Measurements from ENCODE around the gene GSE1.
A peak's percentile ranks its signal among the peaks of the same experiment; 100 is the strongest.

Gene GSE1

GRCh38 chr16:85651629-85652430 lies 38.7 kb downstream of the GSE1 start:
- peak; percentile 39 for DNase-seq

GRCh38 chr16:85652431-85653221 lies 39.5 kb downstream of the GSE1 start:
- peak; percentile 66 for DNase-seq

GRCh38 chr16:85653290-85653891 lies 40.3 kb downstream of the GSE1 start:
- no peak for DNase-seq

- DNase-seq: no peak
These were observed 41.4 kb downstream of the GSE1 start for GRCh38 chr16:85654251-85655095.

- DNase-seq: no peak
These were observed 42.4 kb downstream of the GSE1 start for GRCh38 chr16:85655216-85656129.

- DNase-seq: no peak
These were observed 43.5 kb downstream of the GSE1 start for GRCh38 chr16:85656351-85657266.

- DNase-seq: no peak
These were observed 44.1 kb downstream of the GSE1 start for GRCh38 chr16:85657267-85657650.

- DNase-seq: no peak
These were observed 44.9 kb downstream of the GSE1 start for GRCh38 chr16:85657996-85658395.

- no peak for DNase-seq
These were observed 45.6 kb downstream of the GSE1 start for GRCh38 chr16:85658504-85659326.

- DNase-seq: no peak
These were observed 46.2 kb downstream of the GSE1 start for GRCh38 chr16:85659336-85659735.

- peak; percentile 28 for DNase-seq
These were observed 46.8 kb downstream of the GSE1 start for GRCh38 chr16:85659805-85660511.

GRCh38 chr16:85660843-85661739 lies 48.0 kb downstream of the GSE1 start:
- no peak for DNase-seq

- DNase-seq: no peak
These were observed 48.8 kb downstream of the GSE1 start for GRCh38 chr16:85661740-85662481.

- DNase-seq: no peak
These were observed 49.3 kb downstream of the GSE1 start for GRCh38 chr16:85662482-85662812.

- no peak for DNase-seq
These were observed 50.1 kb downstream of the GSE1 start for GRCh38 chr16:85662976-85663830.

- peak; percentile 25 for DNase-seq
These were observed 50.8 kb downstream of the GSE1 start for GRCh38 chr16:85663891-85664321.
